HPDE6-E6E7 (cell line): ENCODE results near the gene CFAP99.

Experiments
- DNase-seq: peaks from one replicate; pipeline ENCODE4 v3.0.0; 2011; ENCODE audit warnings: missing footprints; ENCODE audit errors: extremely low spot score

The CFAP99 gene

GRCh38 chr4:2501034-2501594 is 82.4 kb downstream of the CFAP99 start:
- no peak for DNase-seq

DNA sequence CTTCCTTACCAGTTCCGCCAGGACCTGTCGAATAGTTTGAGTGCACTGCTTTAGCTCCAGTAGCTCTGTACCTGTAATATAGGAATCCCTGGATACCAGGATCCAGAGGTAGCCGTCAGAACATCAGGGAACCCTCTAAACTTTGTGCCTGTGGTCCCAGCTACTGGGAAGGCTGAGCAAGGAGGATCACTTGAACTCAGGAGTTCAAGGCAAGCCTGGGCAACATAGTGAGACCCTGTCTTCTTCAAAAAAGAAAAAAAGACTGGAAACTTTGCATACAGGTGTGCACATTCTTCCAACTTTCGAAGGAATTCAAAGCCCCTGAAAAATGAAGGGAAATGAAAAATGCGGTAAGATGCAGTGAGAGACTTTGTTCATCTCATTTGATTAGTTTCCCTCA is 85.1 kb downstream of the CFAP99 start:
- DNase-seq: no peak

- DNase-seq: no peak
Measured at GRCh38 chr4:2507259-2507658, 88.5 kb downstream of the CFAP99 start.

GRCh38 chr4:2507855-2508254 is 89.1 kb downstream of the CFAP99 start:
- no peak for DNase-seq

GRCh38 chr4:2510351-2511259 is 91.8 kb downstream of the CFAP99 start:
- DNase-seq: no peak

DNA sequence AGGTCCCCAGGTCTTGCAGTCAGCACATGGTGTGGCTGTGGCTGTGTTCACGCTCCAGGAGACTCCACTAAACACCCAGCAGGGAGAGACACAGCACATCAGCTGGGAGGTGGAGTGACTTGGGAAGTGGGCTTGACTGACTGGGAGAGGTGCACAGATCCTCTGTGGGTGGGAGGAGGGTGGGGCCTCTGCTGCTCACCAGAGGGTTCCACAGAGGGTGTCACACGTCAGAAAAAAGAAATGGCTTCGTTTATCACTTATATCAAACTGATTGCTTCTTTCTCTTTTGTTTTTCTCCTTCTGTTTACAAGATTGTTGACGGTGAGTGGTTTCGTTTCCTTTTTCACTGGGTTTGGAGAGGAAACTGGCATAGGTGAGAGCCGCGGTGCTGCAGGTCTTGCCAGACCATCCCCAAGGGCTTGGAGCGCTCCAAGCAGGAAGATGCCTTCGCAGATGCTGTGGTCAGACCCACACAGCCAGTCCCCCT is 92.9 kb downstream of the CFAP99 start:
- no peak for DNase-seq
